WERI-Rb-1 (cell line): ENCODE measurements around the gene HDLBP.
"Not testable (repeated sequence)": the region's sequence is repeated elsewhere in the genome, so short reads cannot be mapped to it uniquely, and the experiment has no call there.

ENCODE experiments used
- DNase-seq: peaks from one replicate; pipeline ENCODE4 v3.0.0-alpha.2; 2020
- H3K27ac ChIP-seq: fragments of 250-450 bp; sonication (Bioruptor Pico); 2 replicates; pipeline ENCODE4 v1.5.1; 2020; ENCODE audit warnings: mild to moderate bottlenecking, moderate library complexity
- H3K27me3 ChIP-seq: fragments of 250-450 bp; sonication (Bioruptor Pico); 2 replicates; pipeline ENCODE4 v1.5.1; 2021; ENCODE audit warnings: mild to moderate bottlenecking, low read depth, moderate library complexity; ENCODE audit not compliant: insufficient read depth, severe bottlenecking
- H3K36me3 ChIP-seq: fragments of 250-450 bp; sonication (Bioruptor Pico); 2 replicates; pipeline ENCODE4 v1.5.1; 2020; ENCODE audit warnings: mild to moderate bottlenecking, moderate library complexity
- H3K4me3 ChIP-seq: 2 replicates; pipeline ENCODE4 v1.5.1; 2011; ENCODE audit warnings: low read depth, mild to moderate bottlenecking, control low read depth, low read length
- H3K9me3 ChIP-seq: fragments of 250-450 bp; sonication (Bioruptor Pico); 2 replicates; pipeline ENCODE4 v1.5.1; 2021; ENCODE audit warnings: mild to moderate bottlenecking, moderate library complexity; ENCODE audit not compliant: severe bottlenecking
- TF ChIP-seq, protein P1 (sequence below): IDR thresholded peaks from 2 replicates; pipeline ENCODE4 v1.5.1; 2011; ENCODE audit warnings: low read depth, mild to moderate bottlenecking, control low read depth, inconsistent platforms, low read length

HDLBP gene

DNA sequence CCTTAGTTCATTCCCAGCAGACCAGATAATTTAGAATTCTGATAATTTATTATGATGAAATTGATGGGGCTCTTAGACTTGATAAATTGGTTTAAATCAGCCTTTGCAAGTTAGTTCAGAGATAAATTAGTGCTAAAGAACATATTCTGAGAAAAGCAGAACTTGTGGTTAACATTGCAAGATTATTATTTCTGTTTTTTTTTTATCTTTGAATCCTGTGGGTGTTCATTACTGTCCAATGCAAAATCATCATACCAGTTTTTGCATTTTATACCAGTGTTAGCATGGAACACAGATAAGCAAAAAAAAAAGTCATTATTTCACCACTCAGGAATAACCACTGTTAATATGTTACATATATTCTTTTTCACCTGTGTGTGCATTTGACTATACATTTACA is 9.3 kb upstream of the HDLBP start:
- TF ChIP-seq, protein P1, sequence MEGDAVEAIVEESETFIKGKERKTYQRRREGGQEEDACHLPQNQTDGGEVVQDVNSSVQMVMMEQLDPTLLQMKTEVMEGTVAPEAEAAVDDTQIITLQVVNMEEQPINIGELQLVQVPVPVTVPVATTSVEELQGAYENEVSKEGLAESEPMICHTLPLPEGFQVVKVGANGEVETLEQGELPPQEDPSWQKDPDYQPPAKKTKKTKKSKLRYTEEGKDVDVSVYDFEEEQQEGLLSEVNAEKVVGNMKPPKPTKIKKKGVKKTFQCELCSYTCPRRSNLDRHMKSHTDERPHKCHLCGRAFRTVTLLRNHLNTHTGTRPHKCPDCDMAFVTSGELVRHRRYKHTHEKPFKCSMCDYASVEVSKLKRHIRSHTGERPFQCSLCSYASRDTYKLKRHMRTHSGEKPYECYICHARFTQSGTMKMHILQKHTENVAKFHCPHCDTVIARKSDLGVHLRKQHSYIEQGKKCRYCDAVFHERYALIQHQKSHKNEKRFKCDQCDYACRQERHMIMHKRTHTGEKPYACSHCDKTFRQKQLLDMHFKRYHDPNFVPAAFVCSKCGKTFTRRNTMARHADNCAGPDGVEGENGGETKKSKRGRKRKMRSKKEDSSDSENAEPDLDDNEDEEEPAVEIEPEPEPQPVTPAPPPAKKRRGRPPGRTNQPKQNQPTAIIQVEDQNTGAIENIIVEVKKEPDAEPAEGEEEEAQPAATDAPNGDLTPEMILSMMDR: no peak
- H3K9me3 ChIP-seq: no peaks in the 10 kb centered on the region
- H3K27me3 ChIP-seq: no peaks in the 10 kb centered on the region
- DNase-seq: no peak
- H3K27ac ChIP-seq: no peak overlapping the region
- no peak overlapping the region for H3K4me3 ChIP-seq
- peaks cover 46% of the 10 kb centered on the region for H3K36me3 ChIP-seq

DNA sequence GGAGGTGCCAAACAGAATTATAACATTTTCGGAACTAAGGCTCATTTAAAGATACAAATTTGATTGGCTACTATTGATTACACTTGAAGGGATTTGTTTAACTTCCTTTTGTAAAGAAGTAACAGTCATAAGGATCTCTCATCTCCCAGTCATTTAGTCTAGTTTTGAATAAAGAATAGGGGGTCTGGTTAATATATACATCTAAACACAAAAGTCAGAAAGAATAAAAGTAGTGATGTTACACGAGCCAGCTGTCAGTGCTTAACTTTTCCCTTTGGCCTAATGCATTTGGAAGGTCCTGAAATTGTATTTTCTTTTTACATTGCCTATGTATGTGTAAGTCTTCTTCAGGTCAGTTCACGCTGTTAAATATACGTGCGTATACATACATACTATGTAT is 8.3 kb upstream of the HDLBP start:
- TF ChIP-seq, protein P1: no peak
- no peak overlapping the region for H3K27ac ChIP-seq
- peaks cover 44% of the 10 kb centered on the region for H3K36me3 ChIP-seq
- no peaks in the 10 kb centered on the region for H3K9me3 ChIP-seq
- no peak for DNase-seq
- no peak overlapping the region for H3K4me3 ChIP-seq
- H3K27me3 ChIP-seq: no peaks in the 10 kb centered on the region

DNA sequence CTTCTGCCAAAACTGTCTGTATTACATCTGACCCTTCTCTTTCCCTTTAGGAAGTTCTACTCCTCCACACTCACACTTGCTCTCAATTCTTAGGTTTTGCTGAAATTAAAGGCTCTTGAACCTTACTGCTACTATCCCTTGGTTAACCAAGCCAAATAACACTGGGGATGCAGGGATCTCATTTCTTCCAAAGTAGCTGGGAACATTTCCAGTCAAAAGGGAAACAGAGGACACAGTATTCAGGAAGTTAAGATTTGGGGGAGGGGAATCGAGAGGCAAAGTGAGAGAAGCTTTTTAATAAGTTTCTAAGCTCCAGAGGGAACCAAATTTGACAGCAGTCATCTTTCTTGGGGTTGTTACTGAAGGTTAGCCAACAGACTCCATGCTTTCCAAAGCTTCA is 6.4 kb upstream of the HDLBP start:
- TF ChIP-seq, protein P1: no peak
- no peaks in the 10 kb centered on the region for H3K9me3 ChIP-seq
- no peak overlapping the region for H3K27ac ChIP-seq
- H3K4me3 ChIP-seq: no peak overlapping the region
- peaks cover 47% of the 10 kb centered on the region for H3K36me3 ChIP-seq
- no peaks in the 10 kb centered on the region for H3K27me3 ChIP-seq
- DNase-seq: no peak

DNA sequence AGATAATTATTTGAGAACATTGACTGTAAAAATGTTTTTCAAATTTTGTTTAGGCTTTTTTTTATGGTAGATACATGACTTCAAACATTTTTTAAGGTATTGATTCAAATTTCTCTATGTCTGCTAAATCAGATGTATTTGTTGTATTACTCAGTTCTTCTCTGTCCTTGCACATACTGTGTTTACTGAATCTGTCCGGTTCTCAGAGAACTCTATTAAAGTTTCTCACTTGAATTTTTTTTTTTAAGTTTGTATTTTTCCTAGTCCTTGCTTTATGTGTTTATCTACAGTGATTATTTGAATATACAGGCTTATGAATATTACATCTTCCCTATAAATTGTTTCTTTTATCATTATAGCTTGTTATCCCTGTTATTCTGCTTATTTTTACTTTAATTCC is 5.6 kb upstream of the HDLBP start:
- no peak for DNase-seq
- TF ChIP-seq, protein P1: no peak
- Histone ChIP-seq H3K27ac (no peak overlapping the region), H3K4me3 (no peak overlapping the region), H3K9me3 (no peaks in the 10 kb centered on the region), H3K36me3 (peaks cover 46% of the 10 kb centered on the region), H3K27me3 (no peaks in the 10 kb centered on the region)

DNA sequence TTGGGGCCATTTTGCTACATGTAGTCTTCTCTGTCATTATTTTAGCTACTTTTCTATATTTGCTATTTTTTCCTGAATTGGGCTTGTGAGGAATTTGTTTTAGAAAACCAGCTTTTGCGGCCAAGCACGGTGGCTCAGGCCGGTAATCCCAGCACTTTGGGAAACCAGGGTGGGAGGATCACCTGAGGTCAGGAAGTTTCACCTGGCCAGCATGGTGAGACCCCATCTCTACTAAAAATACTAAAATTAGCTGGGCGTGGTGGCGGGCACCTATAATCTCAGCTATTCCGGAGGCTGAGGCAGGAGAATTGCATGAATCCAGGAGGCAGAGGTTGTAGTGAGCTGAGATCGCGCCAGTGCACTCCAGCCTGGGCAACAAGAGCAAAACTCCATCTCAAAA is 4.9 kb upstream of the HDLBP start:
- Histone ChIP-seq H3K4me3 (no peak overlapping the region), H3K27me3 (no peaks in the 10 kb centered on the region), H3K36me3 (peaks cover 42% of the 10 kb centered on the region), H3K27ac (no peak overlapping the region), H3K9me3 (no peaks in the 10 kb centered on the region)
- TF ChIP-seq, protein P1: no peak
- DNase-seq: no peak

DNA sequence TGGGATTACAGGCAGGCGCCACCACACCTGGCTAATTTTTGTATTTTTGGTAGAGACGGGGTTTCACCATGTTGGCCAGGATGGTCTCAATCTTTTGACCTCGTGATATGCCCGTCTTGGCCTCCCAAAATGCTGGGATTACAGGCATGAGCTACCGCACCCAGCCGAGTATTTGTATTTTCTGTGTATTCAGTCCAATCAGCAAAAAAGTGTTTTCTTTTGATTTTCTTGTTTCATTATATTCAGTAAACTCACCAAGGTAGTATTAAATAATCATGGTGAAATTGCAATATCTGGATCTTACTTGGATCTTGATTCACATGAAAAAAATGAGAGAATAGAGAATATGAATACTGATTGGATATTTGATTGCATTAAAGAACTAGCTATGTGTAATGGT is 3.4 kb upstream of the HDLBP start:
- H3K27me3 ChIP-seq, H3K27ac ChIP-seq, DNase-seq, H3K9me3 ChIP-seq, H3K4me3 ChIP-seq: not testable (repeated sequence)
- H3K36me3 ChIP-seq: peaks cover 33% of the 10 kb centered on the region
